ENCODE data around the gene R3HDM4. TPM values are rescaled to one million over a fixed set of nuclear protein-coding genes. Genes with fewer than 3 reads are reported as not detected.

R3HDM4 gene
- total and polyA plus RNA-seq, 9 of the 15 experiments (the other 6 are each of a cell fraction or from before 2014, with no cell fraction given) = 3.2 to 154 (median 59.0) TPM

GRCh38 chr19:944171-944567 is 31.1 kb upstream of the R3HDM4 start (continued):
- TF ChIP-seq SMAD1 (IDR thresholded peaks at IDR 0.05; ENCODE audit: low read depth, low read length, partially characterized antibody) (peak; percentile 38), NCOA1 (IDR thresholded peaks at IDR 0.05; ENCODE audit: low read depth) (peak; percentile 85), ZNF79 (CRISPR knock-in tag; IDR thresholded peaks at IDR 0.05; ENCODE audit: low read depth) (no peak), FOS (IDR thresholded peaks at IDR 0.05; ENCODE audit: extremely low read depth, insufficient read length) (no peak), SIN3A (IDR thresholded peaks at IDR 0.05; ENCODE audit: borderline replicate concordance in 2 of 2, control insufficient read depth in 1 of 2, low read depth in 2 of 2, low read length in 2 of 2) (peak; percentile 78 to 88; a peak in 3 of 4 replicates), CSDE1 (IDR thresholded peaks at IDR 0.05) (no peak), MCM5 (IDR thresholded peaks at IDR 0.05; ENCODE audit: low read depth) (no peak), SMARCE1 (IDR thresholded peaks at IDR 0.05) (peak; percentile 92), ZNF589 (CRISPR knock-in tag; IDR thresholded peaks at IDR 0.05; ENCODE audit: low read depth) (peak; percentile 51; the same call in 1 of the 2 replicates), POLR2AphosphoS2 (IDR thresholded peaks at IDR 0.05; ENCODE audit: low read length) (0 out of 2 replicates have a peak, but pooled peaks have one; percentile 44), LCOR (CRISPR knock-in tag; IDR thresholded peaks at IDR 0.05) (peak; percentile 75; the same call in 1 of the 2 replicates), RUNX1 (IDR thresholded peaks at IDR 0.05; ENCODE audit: low read depth) (peak; percentile 81), CBX8 (IDR thresholded peaks at IDR 0.05; ENCODE audit: borderline replicate concordance, extremely low read depth, low read depth, low read length, poor library complexity, severe bottlenecking) (no peak), ESRRA (IDR thresholded peaks at IDR 0.05; ENCODE audit: borderline replicate concordance, low read depth) (peak; percentile 34; the same call in 1 of the 2 replicates), C11orf30 (IDR thresholded peaks at IDR 0.05; ENCODE audit: low read depth) (no peak), MLLT1 (IDR thresholded peaks at IDR 0.05) (peak in 1 of 2 experiments; percentile 63; a peak in 1 of 4 replicates)
- TF ChIP-seq, protein P1, sequence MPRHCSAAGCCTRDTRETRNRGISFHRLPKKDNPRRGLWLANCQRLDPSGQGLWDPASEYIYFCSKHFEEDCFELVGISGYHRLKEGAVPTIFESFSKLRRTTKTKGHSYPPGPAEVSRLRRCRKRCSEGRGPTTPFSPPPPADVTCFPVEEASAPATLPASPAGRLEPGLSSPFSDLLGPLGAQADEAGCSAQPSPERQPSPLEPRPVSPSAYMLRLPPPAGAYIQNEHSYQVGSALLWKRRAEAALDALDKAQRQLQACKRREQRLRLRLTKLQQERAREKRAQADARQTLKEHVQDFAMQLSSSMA (CRISPR knock-in tag; IDR thresholded peaks at IDR 0.05) = no peak
- TF ChIP-seq, protein P2, sequence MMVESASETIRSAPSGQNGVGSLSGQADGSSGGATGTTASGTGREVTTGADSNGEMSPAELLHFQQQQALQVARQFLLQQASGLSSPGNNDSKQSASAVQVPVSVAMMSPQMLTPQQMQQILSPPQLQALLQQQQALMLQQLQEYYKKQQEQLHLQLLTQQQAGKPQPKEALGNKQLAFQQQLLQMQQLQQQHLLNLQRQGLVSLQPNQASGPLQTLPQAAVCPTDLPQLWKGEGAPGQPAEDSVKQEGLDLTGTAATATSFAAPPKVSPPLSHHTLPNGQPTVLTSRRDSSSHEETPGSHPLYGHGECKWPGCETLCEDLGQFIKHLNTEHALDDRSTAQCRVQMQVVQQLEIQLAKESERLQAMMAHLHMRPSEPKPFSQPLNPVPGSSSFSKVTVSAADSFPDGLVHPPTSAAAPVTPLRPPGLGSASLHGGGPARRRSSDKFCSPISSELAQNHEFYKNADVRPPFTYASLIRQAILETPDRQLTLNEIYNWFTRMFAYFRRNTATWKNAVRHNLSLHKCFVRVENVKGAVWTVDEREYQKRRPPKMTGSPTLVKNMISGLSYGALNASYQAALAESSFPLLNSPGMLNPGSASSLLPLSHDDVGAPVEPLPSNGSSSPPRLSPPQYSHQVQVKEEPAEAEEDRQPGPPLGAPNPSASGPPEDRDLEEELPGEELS (CRISPR knock-in tag; IDR thresholded peaks at IDR 0.05; ENCODE audit: borderline replicate concordance) = 0 out of 2 replicates have a peak, but pooled peaks have one; percentile 30
- TF ChIP-seq, protein P3, sequence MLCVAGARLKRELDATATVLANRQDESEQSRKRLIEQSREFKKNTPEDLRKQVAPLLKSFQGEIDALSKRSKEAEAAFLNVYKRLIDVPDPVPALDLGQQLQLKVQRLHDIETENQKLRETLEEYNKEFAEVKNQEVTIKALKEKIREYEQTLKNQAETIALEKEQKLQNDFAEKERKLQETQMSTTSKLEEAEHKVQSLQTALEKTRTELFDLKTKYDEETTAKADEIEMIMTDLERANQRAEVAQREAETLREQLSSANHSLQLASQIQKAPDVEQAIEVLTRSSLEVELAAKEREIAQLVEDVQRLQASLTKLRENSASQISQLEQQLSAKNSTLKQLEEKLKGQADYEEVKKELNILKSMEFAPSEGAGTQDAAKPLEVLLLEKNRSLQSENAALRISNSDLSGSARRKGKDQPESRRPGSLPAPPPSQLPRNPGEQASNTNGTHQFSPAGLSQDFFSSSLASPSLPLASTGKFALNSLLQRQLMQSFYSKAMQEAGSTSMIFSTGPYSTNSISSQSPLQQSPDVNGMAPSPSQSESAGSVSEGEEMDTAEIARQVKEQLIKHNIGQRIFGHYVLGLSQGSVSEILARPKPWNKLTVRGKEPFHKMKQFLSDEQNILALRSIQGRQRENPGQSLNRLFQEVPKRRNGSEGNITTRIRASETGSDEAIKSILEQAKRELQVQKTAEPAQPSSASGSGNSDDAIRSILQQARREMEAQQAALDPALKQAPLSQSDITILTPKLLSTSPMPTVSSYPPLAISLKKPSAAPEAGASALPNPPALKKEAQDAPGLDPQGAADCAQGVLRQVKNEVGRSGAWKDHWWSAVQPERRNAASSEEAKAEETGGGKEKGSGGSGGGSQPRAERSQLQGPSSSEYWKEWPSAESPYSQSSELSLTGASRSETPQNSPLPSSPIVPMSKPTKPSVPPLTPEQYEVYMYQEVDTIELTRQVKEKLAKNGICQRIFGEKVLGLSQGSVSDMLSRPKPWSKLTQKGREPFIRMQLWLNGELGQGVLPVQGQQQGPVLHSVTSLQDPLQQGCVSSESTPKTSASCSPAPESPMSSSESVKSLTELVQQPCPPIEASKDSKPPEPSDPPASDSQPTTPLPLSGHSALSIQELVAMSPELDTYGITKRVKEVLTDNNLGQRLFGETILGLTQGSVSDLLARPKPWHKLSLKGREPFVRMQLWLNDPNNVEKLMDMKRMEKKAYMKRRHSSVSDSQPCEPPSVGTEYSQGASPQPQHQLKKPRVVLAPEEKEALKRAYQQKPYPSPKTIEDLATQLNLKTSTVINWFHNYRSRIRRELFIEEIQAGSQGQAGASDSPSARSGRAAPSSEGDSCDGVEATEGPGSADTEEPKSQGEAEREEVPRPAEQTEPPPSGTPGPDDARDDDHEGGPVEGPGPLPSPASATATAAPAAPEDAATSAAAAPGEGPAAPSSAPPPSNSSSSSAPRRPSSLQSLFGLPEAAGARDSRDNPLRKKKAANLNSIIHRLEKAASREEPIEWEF (CRISPR knock-in tag; IDR thresholded peaks at IDR 0.05) = no peak

Measured in K562 (cell line).